Parathyroid adenoma (tissue), 2 donors: ENCODE data around the gene NOTCH1.

Source experiments
- H2AFZ ChIP-seq: fragments of 300-600 bp; sonication (generic); one replicate; pipeline ENCODE4 v1.7.0; 2017; ENCODE audit warnings: antibody characterized with exemption, mild to moderate bottlenecking
- H3K27ac ChIP-seq: fragments of 300-600 bp; sonication (generic); one replicate; pipeline ENCODE4 v1.7.0; 2017
- H3K27me3 ChIP-seq: fragments of 300-600 bp; sonication (generic); one replicate; pipeline ENCODE4 v1.7.0; 2017; ENCODE audit warnings: low read length; ENCODE audit not compliant: control insufficient read depth, insufficient read depth
- H3K36me3 ChIP-seq: fragments of 300-600 bp; sonication (generic); one replicate; pipeline ENCODE4 v1.7.0; 2017; ENCODE audit warnings: low read length; ENCODE audit not compliant: control insufficient read depth, insufficient read depth
- H3K4me1 ChIP-seq: fragments of 300-600 bp; sonication (generic); one replicate; pipeline ENCODE4 v1.7.0; 2017; ENCODE audit warnings: control low read depth
- H3K4me2 ChIP-seq: fragments of 300-600 bp; sonication (generic); one replicate; pipeline ENCODE4 v1.7.0; 2017; ENCODE audit warnings: low read length
- H3K4me3 ChIP-seq: fragments of 300-600 bp; sonication (generic); one replicate; pipeline ENCODE4 v1.7.0; 2017; ENCODE audit warnings: low read depth, low read length
- H3K79me2 ChIP-seq: fragments of 300-600 bp; sonication (generic); one replicate; pipeline ENCODE4 v1.7.0; 2017; ENCODE audit warnings: control low read depth
- H3K9ac ChIP-seq: fragments of 300-600 bp; sonication (generic); one replicate; pipeline ENCODE4 v1.7.0; 2017; ENCODE audit warnings: mild to moderate bottlenecking
- H3K9me3 ChIP-seq: fragments of 300-600 bp; sonication (generic); one replicate; pipeline ENCODE4 v1.7.0; 2017; ENCODE audit warnings: low read length; ENCODE audit not compliant: control insufficient read depth
- TF ChIP-seq, protein P1 (sequence below): fragments of 300-600 bp; sonication (generic); IDR thresholded peaks from one replicate; pipeline ENCODE4 v1.7.0; 2017; ENCODE audit warnings: antibody characterized with exemption, mild to moderate bottlenecking
- donor health status: primary hyperparathyroidism.

The NOTCH1 gene

DNA sequence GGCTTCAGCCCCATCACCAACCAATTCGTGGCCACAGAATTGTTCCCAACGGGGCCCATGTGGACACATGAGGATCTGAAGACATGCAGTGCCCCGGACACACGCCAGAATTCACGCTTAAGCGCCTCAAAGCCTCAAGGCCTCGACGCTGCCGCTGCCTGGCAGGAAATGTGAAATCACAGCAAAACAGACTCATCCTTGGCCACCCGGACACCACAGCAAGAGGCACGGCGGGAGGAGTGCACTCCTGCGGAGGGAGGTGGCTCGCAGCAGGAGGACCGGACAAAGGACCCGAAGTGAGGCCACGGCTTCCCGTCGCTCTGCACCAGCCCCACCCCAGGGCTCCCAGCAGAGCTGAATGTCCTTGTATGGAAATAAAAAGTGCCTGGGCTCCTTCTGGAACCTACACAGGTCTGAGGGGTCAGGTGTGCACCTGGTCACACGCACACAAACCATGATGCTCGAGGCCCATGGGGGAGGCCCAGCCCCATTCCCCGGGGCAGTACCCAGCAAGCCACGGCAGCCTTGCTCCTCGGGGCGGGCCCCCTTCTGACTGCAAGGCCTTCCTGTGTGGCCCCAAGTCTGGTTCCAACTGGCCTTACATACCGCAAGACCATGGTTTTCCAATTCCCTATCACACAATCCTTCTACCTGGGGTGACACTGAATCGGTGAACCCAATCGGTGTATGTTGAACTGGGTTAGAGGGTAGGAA lies 73.1 kb downstream of the NOTCH1 start:
- no peaks in the 10 kb centered on the region for H3K36me3 ChIP-seq
- H3K9me3 ChIP-seq: no peaks in the 10 kb centered on the region
- H3K79me2 ChIP-seq: peaks cover 5% of the 10 kb centered on the region
- no peaks in the 10 kb centered on the region for H3K4me1 ChIP-seq
- H3K4me3 ChIP-seq: no peak overlapping the region
- no peak overlapping the region for H3K9ac ChIP-seq
- H2AFZ ChIP-seq: no peak overlapping the region
- TF ChIP-seq, protein P1, sequence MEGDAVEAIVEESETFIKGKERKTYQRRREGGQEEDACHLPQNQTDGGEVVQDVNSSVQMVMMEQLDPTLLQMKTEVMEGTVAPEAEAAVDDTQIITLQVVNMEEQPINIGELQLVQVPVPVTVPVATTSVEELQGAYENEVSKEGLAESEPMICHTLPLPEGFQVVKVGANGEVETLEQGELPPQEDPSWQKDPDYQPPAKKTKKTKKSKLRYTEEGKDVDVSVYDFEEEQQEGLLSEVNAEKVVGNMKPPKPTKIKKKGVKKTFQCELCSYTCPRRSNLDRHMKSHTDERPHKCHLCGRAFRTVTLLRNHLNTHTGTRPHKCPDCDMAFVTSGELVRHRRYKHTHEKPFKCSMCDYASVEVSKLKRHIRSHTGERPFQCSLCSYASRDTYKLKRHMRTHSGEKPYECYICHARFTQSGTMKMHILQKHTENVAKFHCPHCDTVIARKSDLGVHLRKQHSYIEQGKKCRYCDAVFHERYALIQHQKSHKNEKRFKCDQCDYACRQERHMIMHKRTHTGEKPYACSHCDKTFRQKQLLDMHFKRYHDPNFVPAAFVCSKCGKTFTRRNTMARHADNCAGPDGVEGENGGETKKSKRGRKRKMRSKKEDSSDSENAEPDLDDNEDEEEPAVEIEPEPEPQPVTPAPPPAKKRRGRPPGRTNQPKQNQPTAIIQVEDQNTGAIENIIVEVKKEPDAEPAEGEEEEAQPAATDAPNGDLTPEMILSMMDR: no peak
- no peak overlapping the region for H3K4me2 ChIP-seq
- H3K27ac ChIP-seq: no peak overlapping the region
- H3K27me3 ChIP-seq: no peaks in the 10 kb centered on the region

DNA sequence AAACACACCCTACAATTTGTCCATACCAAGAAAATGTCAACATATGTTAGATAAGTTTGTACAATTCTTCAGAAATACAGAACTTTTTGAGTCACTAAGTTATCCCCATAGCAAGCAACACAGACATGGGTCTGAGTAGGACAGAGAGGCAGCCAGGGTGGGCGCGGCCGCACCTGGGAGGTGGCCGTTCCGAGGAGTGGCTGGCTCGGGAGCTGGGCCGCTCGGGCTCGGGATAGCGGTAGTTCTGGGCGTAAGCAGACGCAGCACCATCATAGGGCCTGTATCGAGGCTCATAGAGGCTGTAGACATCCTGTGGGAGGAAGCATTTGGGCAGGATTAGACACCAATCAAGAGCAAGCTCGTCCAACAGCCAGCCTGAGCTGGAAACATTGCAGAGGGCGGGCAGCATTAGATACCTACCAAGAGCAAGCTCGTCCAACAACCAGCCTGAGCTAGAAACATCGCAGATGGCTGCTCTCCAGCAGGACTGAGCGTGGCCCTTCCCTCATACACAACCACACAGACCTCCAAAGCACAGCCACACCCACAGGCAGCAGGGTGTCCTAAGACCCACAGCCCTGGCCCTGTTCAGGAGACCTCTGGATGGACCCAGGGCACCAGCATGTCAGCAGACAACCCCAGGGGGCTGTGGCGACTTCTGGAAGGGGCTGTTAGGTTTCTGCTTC lies 73.9 kb downstream of the NOTCH1 start:
- Histone ChIP-seq H3K27ac (no peak overlapping the region), H3K9ac (no peak overlapping the region), H3K4me2 (no peak overlapping the region), H2AFZ (no peak overlapping the region), H3K79me2 (peaks cover 5% of the 10 kb centered on the region), H3K27me3 (no peaks in the 10 kb centered on the region), H3K9me3 (no peaks in the 10 kb centered on the region), H3K4me1 (no peaks in the 10 kb centered on the region), H3K36me3 (no peaks in the 10 kb centered on the region), H3K4me3 (no peak overlapping the region)
- TF ChIP-seq, protein P1: no peak

DNA sequence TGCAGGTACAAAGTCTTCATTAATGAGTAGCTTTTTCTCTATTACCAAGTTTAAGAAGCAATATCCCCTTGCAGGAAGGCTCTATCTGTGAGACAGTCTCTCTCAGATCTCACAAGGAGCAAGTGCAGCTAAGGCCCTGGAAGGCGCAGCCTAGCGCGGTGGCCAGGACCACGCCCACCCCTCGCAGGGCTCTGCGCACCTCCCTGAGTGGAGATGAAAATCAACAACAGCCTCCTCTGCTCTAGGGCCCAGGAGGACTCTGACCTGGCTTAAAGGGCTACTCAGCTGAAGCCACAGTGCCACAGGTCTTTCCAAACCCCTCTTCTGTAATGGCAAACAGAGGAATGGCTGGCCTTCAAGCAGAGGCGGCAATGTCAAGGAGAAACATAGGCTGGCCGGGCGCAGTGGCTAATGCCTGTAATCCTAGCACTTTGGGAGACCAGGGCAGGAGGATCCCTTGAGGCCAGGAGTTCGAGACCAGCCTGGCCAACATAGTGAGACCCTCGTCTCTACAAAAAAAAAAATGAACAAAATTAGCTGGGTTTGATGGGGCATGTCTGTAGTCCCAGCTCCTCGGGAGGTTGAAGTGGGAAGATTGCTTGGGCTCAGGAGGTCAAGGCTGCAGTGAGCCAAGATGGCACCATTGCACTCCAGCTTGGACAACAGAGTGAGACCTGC lies 74.9 kb downstream of the NOTCH1 start:
- no peak overlapping the region for H3K27ac ChIP-seq
- H3K9me3 ChIP-seq: no peaks in the 10 kb centered on the region
- peaks cover 5% of the 10 kb centered on the region for H3K79me2 ChIP-seq
- no peaks in the 10 kb centered on the region for H3K36me3 ChIP-seq
- no peaks in the 10 kb centered on the region for H3K4me1 ChIP-seq
- H3K27me3 ChIP-seq: no peaks in the 10 kb centered on the region
- H3K4me3 ChIP-seq: no peak overlapping the region
- H3K4me2 ChIP-seq: no peak overlapping the region
- H2AFZ ChIP-seq: no peak overlapping the region
- TF ChIP-seq, protein P1: no peak
- H3K9ac ChIP-seq: no peak overlapping the region

DNA sequence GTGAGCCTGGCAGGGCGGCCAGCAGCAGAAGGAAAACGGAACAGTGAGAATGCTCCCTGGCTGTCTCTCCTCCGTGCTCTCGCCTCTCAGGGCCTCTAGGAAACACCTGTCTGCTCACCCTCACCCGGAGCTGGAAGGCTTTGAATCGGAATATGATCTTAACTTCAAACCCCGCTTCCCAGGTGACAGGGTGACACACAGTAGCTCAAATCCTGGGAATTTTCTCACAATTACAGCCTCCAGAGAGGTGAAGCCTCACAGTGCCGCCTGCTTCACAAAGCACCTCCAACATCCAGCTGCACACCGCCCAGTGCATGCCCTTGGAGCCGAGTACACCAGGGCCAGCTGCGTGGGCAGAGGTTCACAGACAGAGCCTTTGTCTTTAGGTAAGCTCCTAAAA lies 75.5 kb downstream of the NOTCH1 start:
- H3K4me3 ChIP-seq: no peak overlapping the region

More for the DNA sequence above, 75.5 kb downstream of the NOTCH1 start:
- H3K36me3 ChIP-seq: no peaks in the 10 kb centered on the region
- H3K4me2 ChIP-seq: no peak overlapping the region
- H3K9ac ChIP-seq: no peak overlapping the region
- H3K9me3 ChIP-seq: no peaks in the 10 kb centered on the region
- no peaks in the 10 kb centered on the region for H3K4me1 ChIP-seq
- H3K27me3 ChIP-seq: no peaks in the 10 kb centered on the region
- no peak overlapping the region for H3K27ac ChIP-seq
- no peak overlapping the region for H2AFZ ChIP-seq
- H3K79me2 ChIP-seq: peaks cover 5% of the 10 kb centered on the region
- TF ChIP-seq, protein P1: no peak
